Hepatocyte (in vitro differentiated cells): ENCODE data around the gene CFAP70. TPM values are rescaled to one million over a fixed set of nuclear protein-coding genes. Genes with fewer than 3 reads are reported as not detected.

Experiments used
- DNase-seq: peaks from one replicate; pipeline ENCODE4 v3.0.0-alpha.2; 2016; ENCODE audit warnings: low spot score
- H2AFZ ChIP-seq: fragments of 200-600 bp; sonication (generic); 2 replicates; pipeline ENCODE4 v1.6.0; 2016; ENCODE audit warnings: antibody characterized with exemption, mild to moderate bottlenecking
- H3K27ac ChIP-seq: fragments of 200-600 bp; sonication (generic); 2 replicates; pipeline ENCODE4 v1.5.1; 2016; ENCODE audit warnings: mild to moderate bottlenecking
- H3K27me3 ChIP-seq: fragments of 200-600 bp; sonication (generic); 2 replicates; pipeline ENCODE4 v1.6.1; 2016
- H3K36me3 ChIP-seq: fragments of 200-600 bp; sonication (generic); replicated peaks from 2 replicates; pipeline ENCODE4 v1.5.1; 2016; ENCODE audit warnings: low read depth; ENCODE audit not compliant: insufficient read depth
- H3K4me1 ChIP-seq: fragments of 200-600 bp; sonication (generic); 2 replicates; pipeline ENCODE4 v1.5.1; 2016; ENCODE audit warnings: mild to moderate bottlenecking, moderate library complexity; ENCODE audit not compliant: insufficient read depth
- H3K4me2 ChIP-seq: fragments of 200-600 bp; sonication (generic); 2 replicates; pipeline ENCODE4 v1.6.0; 2016
- H3K4me3 ChIP-seq: fragments of 200-600 bp; sonication (generic); 2 replicates; pipeline ENCODE4 v1.5.1; 2016; ENCODE audit warnings: mild to moderate bottlenecking
- H3K79me2 ChIP-seq: fragments of 200-600 bp; sonication (generic); 2 replicates; pipeline ENCODE4 v1.6.0; 2017; ENCODE audit warnings: mild to moderate bottlenecking
- H3K9me2 ChIP-seq: fragments of 200-600 bp; sonication (generic); replicated peaks from 2 replicates; pipeline ENCODE4 v1.6.0; 2017; ENCODE audit warnings: mild to moderate bottlenecking; ENCODE audit not compliant: insufficient read depth
- H3K9me3 ChIP-seq: fragments of 200-600 bp; sonication (generic); 2 replicates; pipeline ENCODE4 v1.5.1; 2016; ENCODE audit warnings: low read depth, mild to moderate bottlenecking
- H4K20me1 ChIP-seq: fragments of 200-600 bp; sonication (generic); 2 replicates; pipeline ENCODE4 v1.6.0; 2016; ENCODE audit warnings: mild to moderate bottlenecking; ENCODE audit not compliant: insufficient read depth, poor library complexity, severe bottlenecking
- CTCF ChIP-seq: fragments of 200-600 bp; sonication (generic); IDR thresholded peaks from 2 replicates; pipeline ENCODE4 v1.5.1; 2016; ENCODE audit warnings: antibody characterized with exemption, mild to moderate bottlenecking; ENCODE audit not compliant: poor library complexity
- EZH2 ChIP-seq: fragments of 200-600 bp; sonication (generic); IDR thresholded peaks from 2 replicates; pipeline ENCODE4 v1.6.1; 2016; ENCODE audit warnings: antibody characterized with exemption, mild to moderate bottlenecking, borderline replicate concordance
- EZH2phosphoT487 ChIP-seq: fragments of 200-600 bp; sonication (generic); IDR thresholded peaks from one replicate; pipeline ENCODE4 v1.6.1; 2018; ENCODE audit warnings: antibody characterized with exemption, mild to moderate bottlenecking, low read depth, moderate library complexity; ENCODE audit not compliant: unreplicated experiment, severe bottlenecking
- WGBS: methylation state at CpG from one replicate; pipeline ENCODE4 v1.1.6; 2016; ENCODE audit warnings: low lambda C conversion rate; ENCODE audit errors: missing lambda C conversion rate; 5-methylcytosine and 5-hydroxymethylcytosine counted together
- polyA plus RNA-seq: library from polyadenylated mRNA; unstranded; fragments of >200 nt; fragmentation: Nextera tagmentation; extraction: Ambion mirVana; gene quantifications from 2 replicates; pipeline ENCODE4 v1.2.1, GENCODE V29; 2016
- total RNA-seq: library from RNA; depleted of rRNA; stranded (reverse); fragments of >200 nt; gene quantifications from 2 replicates; pipeline ENCODE4 v1.2.3, GENCODE V29; 2014

Gene CFAP70
- total and polyA plus RNA-seq, 2 experiments from 2014 or later = 1.6 to 3.9 TPM

- Histone ChIP-seq H3K9me2 (no peaks in the 10 kb centered on the region), H4K20me1 (no peaks in the 10 kb centered on the region), H3K9me3 (no peaks in the 10 kb centered on the region), H3K4me3 (no peak overlapping the region), H3K4me1 (no peaks in the 10 kb centered on the region), H3K79me2 (no peaks in the 10 kb centered on the region), H3K4me2 (no peak overlapping the region), H3K27ac (no peak overlapping the region), H3K36me3 (no peaks in the 10 kb centered on the region), H3K27me3 (no peaks in the 10 kb centered on the region), H2AFZ (no peak overlapping the region)
- TF ChIP-seq EZH2 (no peak), CTCF (no peak), EZH2phosphoT487 (no peak)
- no peak for DNase-seq
- 78% methylated on average over 2 of the region's 2 CpGs for WGBS
Measured at GRCh38 chr10:73207883-73208282, 150.8 kb downstream of the CFAP70 start.

- no peaks in the 10 kb centered on the region for H3K9me2 ChIP-seq
- no peaks in the 10 kb centered on the region for H3K9me3 ChIP-seq
- 97% methylated on average over 5 of the region's 5 CpGs for WGBS
- no peaks in the 10 kb centered on the region for H3K27me3 ChIP-seq
- no peak for DNase-seq
- no peaks in the 10 kb centered on the region for H3K36me3 ChIP-seq
- H3K4me1 ChIP-seq = no peaks in the 10 kb centered on the region
- H3K4me2 ChIP-seq = no peak overlapping the region
- no peak overlapping the region for H3K27ac ChIP-seq
- H3K4me3 ChIP-seq = no peak overlapping the region
- H2AFZ ChIP-seq = no peak overlapping the region
- TF ChIP-seq EZH2 (no peak), EZH2phosphoT487 (no peak), CTCF (no peak)
- no peaks in the 10 kb centered on the region for H3K79me2 ChIP-seq
- H4K20me1 ChIP-seq = no peaks in the 10 kb centered on the region
Measured at GRCh38 chr10:73206385-73206784, 152.3 kb downstream of the CFAP70 start.

GRCh38 chr10:73205890-73206289 lies 152.8 kb downstream of the CFAP70 start:
- 100% methylated on average over 1 of the region's 1 CpG for WGBS
- DNase-seq = no peak
- Histone ChIP-seq H3K79me2 (no peaks in the 10 kb centered on the region), H4K20me1 (no peaks in the 10 kb centered on the region), H3K27me3 (no peaks in the 10 kb centered on the region), H3K4me2 (no peak overlapping the region), H3K36me3 (no peaks in the 10 kb centered on the region), H3K9me3 (no peaks in the 10 kb centered on the region), H3K9me2 (no peaks in the 10 kb centered on the region), H3K4me3 (no peak overlapping the region), H3K27ac (no peak overlapping the region), H2AFZ (no peak overlapping the region), H3K4me1 (no peaks in the 10 kb centered on the region)
- TF ChIP-seq EZH2phosphoT487 (no peak), EZH2 (no peak), CTCF (no peak)

GRCh38 chr10:73205081-73205480 lies 153.6 kb downstream of the CFAP70 start:
- Histone ChIP-seq H4K20me1 (no peaks in the 10 kb centered on the region), H3K27me3 (no peaks in the 10 kb centered on the region), H3K4me3 (no peak overlapping the region), H2AFZ (no peak overlapping the region), H3K9me2 (no peaks in the 10 kb centered on the region), H3K27ac (no peak overlapping the region), H3K4me1 (no peaks in the 10 kb centered on the region), H3K36me3 (no peaks in the 10 kb centered on the region), H3K4me2 (no peak overlapping the region), H3K9me3 (no peaks in the 10 kb centered on the region), H3K79me2 (no peaks in the 10 kb centered on the region)
- no peak for DNase-seq
- no peak for TF ChIP-seq CTCF
- TF ChIP-seq EZH2 = no peak
- TF ChIP-seq EZH2phosphoT487 = no peak
- 96% methylated on average over 3 of the region's 3 CpGs for WGBS
